HG03095 (cell line): Measurements from ENCODE around the gene MAML2.
A peak's percentile ranks its signal among the peaks of the same experiment; 100 is the strongest.

Source experiments
- ATAC-seq: cut with Tn5 transposase; IDR thresholded peaks from one replicate; pipeline ENCODE4 v1.9.1; 2021; ENCODE audit warnings: moderate library complexity; ENCODE audit not compliant: unreplicated experiment

Gene MAML2

DNA sequence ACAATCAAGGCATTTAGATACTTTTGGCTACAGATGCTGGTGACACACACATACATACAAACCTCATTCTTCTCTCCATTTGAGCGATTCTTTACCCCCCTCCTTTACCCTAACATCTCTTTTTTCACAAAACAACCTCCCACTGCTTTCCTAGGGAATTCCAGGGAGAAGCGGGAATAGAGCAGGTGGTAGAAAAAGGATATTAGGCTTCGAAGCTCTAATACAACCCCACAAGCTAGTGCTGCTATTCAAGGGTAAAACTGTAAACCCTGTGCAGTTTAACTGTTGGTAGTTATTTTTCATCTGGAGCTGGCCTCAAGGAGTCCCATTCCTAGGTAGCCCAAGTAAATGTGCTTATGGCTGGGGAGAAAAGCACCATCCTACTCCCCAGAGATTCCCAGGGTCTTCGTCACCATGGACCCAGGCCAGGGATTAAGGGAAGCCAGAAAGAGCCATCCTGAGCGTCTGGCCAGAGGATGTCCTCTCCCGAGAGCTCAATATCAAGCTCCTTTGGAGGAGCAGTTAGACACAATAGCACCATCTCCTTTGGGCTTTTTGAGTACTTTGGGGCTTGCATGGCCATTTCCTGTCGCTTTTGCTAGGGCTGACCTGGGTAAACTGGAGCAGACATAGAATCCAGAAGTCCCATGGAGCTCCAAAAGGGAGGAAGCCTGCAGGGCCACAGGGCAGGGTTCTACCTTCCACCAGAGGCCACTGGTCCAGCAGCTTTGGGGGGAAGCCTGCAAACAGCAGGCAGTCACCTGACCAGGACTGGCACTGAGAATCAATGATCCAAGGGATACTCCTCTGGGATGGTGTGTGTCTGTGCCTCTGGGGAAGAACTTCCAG lies 3.1 kb downstream of the MAML2 start:
- no peak for ATAC-seq

DNA sequence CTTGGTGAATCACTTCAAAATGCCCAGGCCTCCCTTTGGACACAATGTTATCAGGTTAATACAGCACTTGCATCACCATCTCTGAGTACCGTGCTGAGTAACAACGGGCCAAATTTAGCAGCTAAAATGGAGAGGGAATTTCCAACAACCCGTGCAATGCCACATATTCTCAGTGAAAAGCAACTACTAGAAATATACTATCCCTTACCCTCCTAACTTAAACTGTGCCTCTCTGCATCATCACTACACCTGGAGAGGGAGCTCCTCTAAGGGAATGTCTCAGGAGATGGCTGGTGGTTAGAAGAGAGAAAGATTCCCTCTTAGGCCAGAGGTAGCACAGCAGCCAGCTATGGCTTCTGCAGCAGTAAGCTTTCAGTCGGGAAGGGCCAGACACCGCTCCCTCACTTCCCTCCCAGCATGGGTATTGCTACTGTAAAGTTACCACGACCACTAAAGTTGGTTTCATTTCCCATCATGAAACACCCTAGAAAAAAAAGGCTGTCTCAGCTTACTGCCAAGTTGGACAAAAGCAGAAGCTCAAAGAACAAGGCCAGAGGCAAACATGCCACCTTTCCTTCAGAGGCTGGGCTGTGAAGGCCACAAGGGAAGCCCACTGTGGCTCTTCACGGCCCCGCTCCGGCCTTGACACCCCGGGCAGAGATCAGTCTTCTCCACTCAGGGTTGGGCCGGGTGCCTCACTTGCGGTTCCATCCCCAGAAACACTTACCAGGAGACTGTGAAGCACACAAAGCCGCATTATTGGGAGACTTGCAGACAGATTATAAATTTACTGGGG lies 3.9 kb downstream of the MAML2 start:
- peak; percentile 38 for ATAC-seq

DNA sequence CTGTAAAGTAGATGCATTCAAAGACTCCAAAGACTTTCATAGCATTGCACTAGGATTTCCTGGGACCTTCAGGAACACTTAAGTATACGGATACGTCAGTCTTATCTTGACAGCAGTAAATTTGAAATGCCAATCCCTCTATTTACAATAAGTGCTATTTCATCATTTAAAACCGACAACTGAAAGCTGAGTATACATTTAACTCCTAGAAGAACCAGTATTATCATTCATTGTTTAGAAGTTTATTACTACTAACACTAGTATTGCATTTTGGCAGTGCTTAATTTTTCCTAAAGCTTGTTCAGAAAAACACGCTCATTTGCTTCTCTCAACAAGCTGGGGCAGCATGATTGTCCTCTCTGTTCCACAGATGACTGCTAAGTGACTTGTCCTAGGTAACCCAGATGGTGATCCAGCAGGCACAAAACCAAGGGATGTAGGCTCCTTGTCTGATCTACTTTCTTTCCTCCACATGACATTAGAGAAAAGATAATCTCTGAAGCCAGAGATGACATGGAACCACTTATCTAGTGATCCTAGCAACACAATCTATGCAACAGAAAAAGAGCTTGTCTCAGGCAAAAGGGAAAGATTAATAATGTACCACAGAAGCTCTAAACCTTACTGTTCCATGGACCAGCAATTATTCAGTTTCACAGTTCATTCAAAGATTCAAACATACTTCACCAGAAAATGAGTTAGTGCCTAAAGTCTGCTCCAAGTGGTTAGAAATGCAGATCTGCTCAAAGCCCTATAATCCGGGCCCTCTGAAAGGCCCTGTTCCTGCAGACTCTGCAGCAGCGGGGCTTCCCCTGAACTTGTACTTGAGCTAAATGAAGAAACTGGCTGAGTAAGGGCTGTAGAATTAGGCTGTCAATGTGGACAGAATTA lies 5.2 kb downstream of the MAML2 start:
- peak; percentile 39 for ATAC-seq

DNA sequence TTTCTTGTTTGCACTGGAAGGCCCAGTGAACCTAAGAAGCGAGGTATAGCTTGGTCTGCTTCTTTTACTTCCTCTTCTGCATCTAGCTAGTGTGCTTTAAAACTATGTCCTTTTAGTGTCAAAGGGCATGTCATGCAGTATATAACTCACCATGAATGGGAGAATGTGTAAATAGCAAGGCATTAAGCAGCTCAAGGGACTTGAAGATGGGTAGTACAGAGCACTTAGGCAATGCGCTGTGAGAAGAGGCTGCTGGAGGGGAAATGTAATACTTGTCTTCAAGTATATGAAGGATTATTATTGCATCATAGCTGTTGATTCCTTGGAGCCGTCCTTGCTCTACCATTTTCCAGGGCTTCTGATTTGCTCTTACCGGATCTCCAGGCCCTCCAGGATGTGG lies 7.6 kb downstream of the MAML2 start:
- ATAC-seq, result no peak

DNA sequence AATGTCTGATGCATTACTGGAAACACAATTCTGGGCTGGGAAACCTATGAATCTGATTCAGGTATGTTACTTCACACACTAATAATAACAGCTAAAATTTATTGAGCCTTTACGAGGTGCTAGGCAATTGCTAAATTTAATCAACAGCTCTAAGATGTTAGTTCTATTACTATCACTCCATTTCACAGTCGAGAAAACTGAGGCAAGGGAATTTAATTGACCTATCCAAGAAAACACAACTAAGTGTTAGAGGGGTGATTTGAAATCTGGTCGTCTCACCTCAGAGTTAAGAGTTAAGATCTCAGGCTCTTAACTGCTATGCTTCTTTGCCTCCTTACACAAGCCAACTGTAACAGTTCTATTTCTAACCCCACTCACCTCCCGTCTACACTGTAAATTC lies 8.8 kb downstream of the MAML2 start:
- no peak for ATAC-seq

DNA sequence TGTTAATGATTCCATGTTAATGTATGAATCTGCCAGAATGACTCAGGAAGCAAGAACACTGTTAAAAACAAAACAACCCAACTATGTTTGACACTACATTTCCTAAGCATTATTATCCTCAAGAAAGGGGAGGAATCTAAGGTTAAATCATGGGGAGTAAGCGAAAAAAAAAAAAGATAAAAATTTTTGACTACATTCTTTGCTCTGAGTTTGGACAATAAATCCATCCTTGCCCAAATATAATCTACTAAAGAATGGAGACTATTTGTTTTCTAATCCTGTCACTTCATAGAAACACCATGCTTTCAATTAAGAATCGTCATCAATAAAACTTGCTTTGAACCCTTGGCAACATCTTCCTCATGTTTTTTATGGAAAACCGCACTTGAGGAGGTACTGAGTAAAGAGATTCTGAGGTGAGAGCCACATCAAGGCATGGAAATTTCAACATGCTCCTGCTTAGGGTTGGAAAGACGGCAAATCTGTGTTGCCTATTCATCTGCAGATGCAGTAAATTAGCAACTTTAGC lies 9.7 kb downstream of the MAML2 start:
- no peak for ATAC-seq

DNA sequence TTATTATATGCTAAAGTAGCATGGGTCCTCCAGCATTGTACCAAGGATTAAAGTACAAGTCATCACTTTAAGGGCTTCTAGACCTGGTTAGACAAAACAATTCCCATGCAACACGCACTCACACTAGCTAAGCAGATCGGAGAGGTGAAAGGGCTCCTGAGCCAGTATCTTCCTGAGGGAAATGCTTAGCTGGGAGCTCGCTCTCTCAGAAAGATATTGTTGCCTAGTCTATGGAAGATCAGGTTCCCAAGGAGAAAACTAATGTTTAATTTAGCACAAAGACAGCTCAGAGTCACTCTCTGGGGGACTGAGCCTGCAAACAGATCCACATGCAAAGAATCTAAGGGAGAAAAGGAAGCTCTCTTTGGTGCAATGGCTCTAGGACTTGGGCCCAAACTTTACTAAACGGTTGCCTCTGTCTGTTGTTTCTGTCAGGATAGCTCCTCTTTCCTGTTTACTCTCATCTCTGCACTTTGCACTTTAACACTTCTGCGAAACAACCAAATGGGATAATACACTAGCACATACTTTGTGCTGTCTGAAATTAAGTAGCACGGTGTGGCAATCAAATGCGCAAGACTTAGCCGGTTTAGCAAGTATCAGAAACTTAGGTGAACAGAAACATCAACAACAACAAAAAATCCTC lies 10.7 kb downstream of the MAML2 start:
- ATAC-seq, result no peak

DNA sequence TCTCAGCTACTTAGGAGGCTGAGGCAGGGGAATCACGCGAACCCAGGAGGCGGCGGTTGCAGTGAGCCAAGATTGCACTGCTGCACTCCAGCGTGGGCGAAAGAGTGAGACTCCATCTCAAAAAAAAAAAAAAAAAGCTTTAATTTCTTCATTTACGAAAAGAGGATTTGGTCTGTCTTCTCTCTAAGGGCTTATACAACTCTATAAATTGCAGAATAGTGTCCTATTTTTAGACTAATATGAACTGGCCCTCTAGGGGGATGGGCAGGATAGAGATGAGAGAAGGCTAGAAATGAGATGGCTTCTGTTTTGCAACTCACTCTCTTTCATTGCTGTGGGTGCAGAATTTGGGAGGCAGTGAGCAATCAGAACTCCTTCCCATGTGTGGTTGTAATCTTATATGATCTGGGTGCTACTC lies 11.3 kb downstream of the MAML2 start:
- ATAC-seq, result no peak

DNA sequence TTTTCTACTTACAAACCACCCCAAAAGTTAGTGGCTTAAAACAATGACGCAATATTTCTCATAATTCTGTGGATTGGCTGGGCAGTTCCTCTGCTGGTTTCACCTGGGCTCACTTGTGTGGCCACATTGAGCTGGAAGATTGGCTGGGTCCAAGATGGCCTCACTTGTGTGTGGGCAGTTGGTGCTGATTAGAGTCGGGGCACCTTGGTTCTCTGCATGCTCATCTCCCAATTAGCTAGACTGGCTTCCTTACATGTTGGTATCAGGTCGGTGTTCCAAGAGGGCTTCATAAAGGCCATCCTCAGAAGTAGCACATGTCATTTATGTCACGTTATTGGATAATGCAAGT lies 12.5 kb downstream of the MAML2 start:
- no peak for ATAC-seq

DNA sequence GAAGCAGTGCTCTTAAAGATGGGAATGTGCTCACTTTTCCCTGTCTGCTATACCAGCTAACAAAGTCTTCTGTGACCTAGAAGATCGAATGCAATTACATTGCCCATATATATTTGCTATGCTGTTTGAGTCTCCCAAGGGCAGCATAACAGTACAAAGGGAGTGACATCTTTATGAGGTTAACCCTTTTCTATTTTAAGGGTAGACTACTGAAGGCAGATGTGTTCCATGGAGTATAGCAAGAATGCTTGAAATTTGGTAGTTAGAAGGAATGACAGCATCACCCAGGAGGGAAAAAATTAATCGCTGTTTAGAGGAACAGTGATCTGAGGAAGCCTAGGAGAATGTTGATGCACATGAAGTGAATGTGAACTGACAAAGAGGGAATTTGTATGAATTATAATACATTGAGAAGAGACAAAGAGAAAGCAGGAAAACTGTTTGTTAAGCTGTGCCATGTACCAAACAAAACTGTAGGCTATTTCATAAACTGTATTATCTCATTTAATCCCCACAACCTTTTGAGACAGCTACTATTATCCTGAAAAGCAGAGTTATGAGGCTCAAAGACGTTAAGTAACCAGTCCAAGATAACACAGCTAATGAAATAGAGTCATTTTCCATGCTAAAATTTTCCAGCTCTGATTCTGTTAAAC lies 13.0 kb downstream of the MAML2 start:
- no peak for ATAC-seq

DNA sequence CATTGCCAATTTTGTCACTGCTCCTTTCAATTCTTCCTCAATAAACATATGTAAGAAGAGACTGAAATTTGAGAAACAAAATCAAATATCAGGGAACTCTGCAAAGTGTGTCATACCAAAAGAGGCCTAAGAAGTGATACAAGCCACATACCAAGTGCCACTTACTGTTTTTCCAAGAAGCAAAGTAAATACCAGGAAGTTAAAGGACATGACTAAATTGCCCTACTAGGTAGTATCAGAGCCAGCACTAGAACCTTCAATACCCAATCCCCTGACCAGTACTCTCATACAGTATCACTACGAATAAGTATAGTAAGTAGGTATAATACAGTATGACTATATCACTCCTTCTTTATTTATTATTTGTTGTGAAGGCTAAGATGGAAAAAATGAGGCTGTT lies 13.6 kb downstream of the MAML2 start:
- ATAC-seq, result no peak

DNA sequence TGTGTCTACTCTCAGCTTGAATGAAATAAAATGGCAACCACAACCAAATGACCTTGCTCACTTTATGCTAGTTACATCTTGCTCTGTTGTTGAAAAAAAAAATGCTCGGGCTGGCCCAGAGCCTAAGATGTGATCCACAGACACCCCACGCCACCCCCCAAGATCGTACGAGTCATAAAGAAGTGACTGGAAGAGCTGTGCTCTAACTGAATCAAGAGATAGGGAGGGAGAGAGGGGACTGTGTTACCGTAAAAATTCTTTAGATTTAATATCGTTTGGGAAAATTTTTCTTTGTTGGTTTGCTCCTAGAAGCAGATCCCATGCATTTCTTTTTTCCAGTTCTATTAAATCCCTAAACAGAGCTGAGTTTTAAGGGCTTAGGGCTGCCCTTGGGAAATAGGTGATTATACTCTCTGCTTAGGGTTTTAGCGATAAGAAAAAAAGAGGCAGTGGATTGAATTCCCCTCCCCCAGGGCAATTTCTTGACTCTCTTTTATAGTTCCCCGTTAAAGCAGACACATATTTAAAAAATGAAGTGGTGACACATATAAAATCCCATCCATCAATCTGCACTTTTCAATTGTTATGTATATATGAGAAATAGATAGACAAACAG lies 14.5 kb downstream of the MAML2 start:
- ATAC-seq, result no peak

DNA sequence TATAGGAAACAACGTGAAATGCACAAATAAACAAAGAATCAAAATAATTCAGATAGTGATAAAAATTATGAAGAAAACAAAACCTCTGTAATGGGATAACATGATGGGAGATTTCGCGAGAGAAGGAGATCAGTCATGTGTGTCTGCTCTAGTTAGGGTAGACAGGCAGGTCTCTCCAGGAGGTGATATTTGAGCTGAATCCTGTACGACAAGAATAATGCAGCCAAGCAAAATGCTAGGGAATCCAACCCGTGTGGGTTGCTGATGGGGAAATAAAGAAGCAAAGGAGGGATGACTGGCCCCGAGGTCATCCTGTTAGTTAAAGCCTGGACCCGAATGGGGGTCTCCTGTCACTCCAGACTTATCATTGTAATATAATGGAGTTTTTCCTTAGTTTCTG lies 16.0 kb downstream of the MAML2 start:
- ATAC-seq, result no peak

DNA sequence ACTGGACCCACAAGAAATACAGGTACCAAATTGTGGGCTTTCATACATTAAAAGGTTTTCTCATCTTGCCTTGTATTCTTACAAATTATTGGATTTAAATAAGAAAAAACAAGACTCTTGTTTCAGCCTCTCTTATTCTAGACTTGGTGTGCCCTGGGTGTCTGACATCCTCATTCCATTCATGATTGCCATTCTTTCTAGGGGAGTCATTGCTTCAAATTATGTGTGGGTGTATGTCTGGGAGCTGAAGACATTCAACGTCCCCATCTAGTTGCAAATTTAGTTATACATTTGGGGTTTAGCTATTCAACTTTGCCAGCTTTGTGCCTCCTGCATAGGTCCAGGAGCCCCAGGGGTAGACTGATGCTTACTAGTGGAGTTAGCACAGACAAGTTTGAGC lies 18.1 kb downstream of the MAML2 start:
- no peak for ATAC-seq

DNA sequence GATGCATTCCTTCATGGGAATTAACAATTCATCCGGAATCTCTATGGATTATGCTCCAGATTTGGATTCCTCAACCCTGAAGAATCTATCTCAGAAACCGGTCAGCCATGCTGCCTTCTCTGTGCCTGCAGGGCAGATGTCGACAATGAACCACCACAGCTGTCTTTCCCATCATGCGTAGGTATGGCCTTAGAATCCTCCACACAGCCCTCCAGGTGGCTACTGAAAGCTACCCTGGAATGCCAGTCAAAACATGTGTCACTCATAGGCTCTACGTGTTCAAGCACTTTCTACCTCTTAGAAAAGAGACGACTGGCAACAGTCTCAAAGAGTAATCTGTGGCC lies 19.4 kb downstream of the MAML2 start:
- ATAC-seq, result no peak

DNA sequence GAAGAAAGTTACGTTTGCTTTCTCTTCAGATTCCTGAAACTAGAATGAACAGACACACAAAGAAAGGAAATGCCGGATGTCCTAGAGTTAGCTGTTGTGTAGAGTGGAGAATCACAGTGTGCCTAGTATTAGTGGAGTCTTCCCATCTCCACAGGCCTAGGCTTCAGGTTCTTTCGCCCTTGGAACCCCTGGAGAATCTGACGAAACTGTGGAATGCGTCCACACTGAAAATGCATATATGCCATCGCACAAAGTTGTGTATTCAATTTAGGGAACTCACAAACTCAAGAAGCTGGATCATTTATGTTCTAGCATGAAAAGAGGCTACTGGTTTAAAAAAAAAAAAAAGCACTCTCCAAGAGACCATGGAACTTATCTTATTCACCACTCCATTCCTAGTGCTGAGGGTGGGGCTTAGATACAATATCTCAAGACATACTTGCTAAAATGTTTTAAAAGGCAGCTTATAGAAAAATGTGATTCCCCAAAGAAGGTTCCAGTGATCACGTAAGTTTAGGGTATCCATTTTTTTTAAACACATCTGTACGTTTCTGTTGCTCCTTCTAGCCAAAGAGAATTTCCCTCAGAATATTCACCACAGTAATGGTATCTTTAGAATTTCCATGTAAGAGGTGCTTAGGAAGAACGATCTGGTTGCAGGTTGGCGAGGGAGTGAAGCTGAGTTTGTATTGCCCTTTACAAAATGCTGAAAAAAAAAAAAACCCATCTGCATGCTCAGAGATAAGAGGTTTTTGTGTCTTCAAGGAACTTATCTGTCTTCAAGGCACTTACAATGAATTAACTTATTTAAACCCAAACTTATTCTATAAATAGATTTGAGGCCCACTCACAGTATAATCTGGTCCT lies 20.0 kb downstream of the MAML2 start:
- ATAC-seq, result no peak

DNA sequence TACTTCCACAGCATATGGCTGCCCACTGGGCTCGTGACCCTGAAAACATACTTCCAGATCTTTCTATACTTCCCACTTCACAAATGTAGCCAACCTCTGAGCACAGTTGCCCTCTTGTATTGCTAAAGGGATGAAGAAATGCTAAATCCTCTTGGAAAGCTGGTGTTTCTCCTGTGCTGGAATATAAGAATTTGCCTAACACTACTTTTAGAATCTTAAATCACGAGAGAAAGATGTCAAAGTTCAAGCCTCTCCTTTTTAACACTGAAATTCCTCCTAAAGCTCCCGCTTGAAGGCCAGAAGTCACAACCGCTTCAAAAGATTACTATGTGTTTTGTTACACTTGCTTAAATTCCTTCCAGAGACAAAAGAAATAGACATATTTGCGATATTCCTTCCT lies 21.9 kb downstream of the MAML2 start:
- no peak for ATAC-seq

DNA sequence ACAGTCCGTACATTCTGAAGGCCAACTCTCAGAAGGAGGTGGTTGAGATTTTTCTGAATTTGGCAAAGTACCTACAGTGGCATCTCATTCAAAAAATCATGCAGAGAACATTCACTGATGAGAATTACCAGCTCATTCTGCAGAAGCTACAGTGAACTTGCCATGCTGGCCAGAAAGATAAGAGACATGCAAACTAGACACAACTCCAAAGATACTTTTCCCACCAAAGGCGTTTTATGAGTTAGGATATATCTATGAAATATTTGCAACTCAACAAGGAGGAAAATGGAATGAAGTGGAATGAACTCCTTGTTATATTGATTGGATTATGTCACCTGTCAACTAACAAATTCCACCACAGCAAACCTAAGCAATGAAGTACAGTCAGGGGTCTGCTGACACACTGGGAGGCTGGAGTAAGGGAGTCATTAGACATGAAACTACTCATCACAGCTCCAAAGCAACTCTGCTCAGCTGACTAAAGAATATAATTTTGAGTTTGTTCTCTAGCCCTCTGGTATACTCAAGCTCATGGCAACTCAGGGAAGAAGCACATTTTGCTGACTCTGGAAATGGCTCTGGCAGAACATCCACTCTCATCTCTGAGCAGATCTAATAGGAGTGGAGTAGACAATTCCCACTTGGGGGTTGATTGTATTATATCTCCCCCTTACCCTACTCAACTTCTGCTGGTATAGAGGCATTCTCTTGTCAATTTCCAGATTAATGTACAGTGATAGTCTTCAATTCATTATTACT lies 22.9 kb downstream of the MAML2 start:
- no peak for ATAC-seq
